Measurements from ENCODE around the gene CHIA. TPM values are rescaled to one million over a fixed set of nuclear protein-coding genes. Genes with fewer than 3 reads are reported as not detected.
"Not testable (repeated sequence)": the region's sequence is repeated elsewhere in the genome, so short reads cannot be mapped to it uniquely, and the experiment has no call there.

The CHIA gene
- total RNA-seq, 2 donors from 2014 or later: not detected

DNA sequence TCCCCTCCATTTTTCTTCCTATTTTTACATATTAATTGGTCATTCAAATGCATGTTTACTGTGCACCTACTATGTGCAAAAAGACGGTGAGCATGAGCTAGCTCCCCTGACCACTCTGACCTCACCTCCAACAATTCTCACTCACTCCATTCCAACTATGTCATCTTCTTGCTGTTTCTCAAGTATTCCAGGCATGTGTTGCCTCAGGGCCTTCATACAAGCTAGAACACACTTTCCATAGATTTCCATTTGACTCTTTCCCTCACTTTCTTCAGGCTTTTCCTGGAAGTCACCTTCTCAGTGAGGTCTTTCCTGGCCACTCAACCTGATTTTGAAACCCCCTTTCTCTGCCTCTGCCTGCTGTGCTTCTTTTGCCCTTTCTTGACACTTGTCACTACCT lies 32.6 kb downstream of the CHIA start:
- Histone ChIP-seq H3K9me3 (no peaks in the 10 kb centered on the region), H3K27ac (no peak overlapping the region), H3K4me3 (no peak overlapping the region), H3K4me1 (ENCODE audit: control insufficient read depth in 1 of 2, low read depth in 2 of 2) (no peaks in the 10 kb centered on the region), H3K27me3 (replicated peaks; ENCODE audit: insufficient read depth) (no peaks in the 10 kb centered on the region), H3K36me3 (no peaks in the 10 kb centered on the region)
- TF ChIP-seq, protein P1, sequence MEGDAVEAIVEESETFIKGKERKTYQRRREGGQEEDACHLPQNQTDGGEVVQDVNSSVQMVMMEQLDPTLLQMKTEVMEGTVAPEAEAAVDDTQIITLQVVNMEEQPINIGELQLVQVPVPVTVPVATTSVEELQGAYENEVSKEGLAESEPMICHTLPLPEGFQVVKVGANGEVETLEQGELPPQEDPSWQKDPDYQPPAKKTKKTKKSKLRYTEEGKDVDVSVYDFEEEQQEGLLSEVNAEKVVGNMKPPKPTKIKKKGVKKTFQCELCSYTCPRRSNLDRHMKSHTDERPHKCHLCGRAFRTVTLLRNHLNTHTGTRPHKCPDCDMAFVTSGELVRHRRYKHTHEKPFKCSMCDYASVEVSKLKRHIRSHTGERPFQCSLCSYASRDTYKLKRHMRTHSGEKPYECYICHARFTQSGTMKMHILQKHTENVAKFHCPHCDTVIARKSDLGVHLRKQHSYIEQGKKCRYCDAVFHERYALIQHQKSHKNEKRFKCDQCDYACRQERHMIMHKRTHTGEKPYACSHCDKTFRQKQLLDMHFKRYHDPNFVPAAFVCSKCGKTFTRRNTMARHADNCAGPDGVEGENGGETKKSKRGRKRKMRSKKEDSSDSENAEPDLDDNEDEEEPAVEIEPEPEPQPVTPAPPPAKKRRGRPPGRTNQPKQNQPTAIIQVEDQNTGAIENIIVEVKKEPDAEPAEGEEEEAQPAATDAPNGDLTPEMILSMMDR (IDR thresholded peaks at IDR 0.05): no peak
- no peak for ATAC-seq (ENCODE audit: insufficient number of reproducible peaks, low FRiP score, low read depth)
- no peak for DNase-seq (ENCODE audit: low spot score)

DNA sequence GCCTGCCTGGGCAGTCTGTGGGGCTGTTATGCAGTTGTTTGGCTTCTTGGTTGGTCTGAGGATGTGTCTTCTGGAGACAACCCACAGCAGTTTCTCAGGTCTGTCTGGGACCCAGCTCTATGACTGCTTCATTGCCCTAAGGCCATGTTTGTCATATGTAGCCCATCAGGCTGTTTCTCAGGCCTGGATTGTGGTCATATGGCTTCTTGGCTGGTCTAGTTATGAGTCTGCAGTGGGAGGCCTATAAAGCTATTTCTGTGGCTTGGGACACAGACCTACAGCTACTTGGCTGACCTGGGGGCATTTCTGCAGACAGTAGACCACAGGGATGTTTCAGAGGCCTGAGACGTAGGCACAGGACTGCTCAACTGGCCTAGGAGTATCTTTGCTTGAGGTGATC lies 41.5 kb downstream of the CHIA start:
- Histone ChIP-seq H3K4me1 (ENCODE audit: control insufficient read depth in 1 of 2, low read depth in 2 of 2) (no peaks in the 10 kb centered on the region), H3K27me3 (replicated peaks; ENCODE audit: insufficient read depth) (no peaks in the 10 kb centered on the region), H3K36me3 (no peaks in the 10 kb centered on the region), H3K9me3 (peaks cover 4% of the 10 kb centered on the region), H3K27ac (no peak overlapping the region), H3K4me3 (no peak overlapping the region)
- DNase-seq (ENCODE audit: low spot score) (no peak), ATAC-seq (ENCODE audit: insufficient number of reproducible peaks, low FRiP score, low read depth) (no peak)
- TF ChIP-seq, protein P1 (IDR thresholded peaks at IDR 0.05): no peak

DNA sequence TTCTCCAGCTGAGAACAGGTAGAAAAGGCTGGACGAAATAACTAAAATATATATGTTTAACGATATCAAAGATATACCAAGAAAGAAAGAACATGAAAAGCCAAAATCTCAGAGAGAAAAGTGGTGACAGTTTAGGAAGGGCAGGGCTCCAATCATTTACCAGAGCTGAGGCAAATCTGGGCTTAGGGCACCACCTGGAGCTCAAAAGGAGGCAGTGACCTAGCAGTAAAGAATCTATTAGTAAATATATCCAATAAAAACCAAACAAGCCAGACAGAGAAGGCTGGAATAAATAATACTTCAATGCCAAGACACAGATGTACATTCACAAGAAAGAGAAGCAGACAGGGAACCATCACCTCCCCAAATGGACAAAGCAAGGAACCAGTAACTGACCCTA lies 43.5 kb downstream of the CHIA start:
- Histone ChIP-seq H3K36me3 (no peaks in the 10 kb centered on the region), H3K4me1 (ENCODE audit: control insufficient read depth in 1 of 2, low read depth in 2 of 2) (no peaks in the 10 kb centered on the region), H3K9me3 (no peaks in the 10 kb centered on the region), H3K4me3 (no peak overlapping the region), H3K27me3 (replicated peaks; ENCODE audit: insufficient read depth) (no peaks in the 10 kb centered on the region), H3K27ac (no peak overlapping the region)
- ATAC-seq (ENCODE audit: insufficient number of reproducible peaks, low FRiP score, low read depth) (no peak), DNase-seq (ENCODE audit: low spot score) (no peak)
- TF ChIP-seq, protein P1 (IDR thresholded peaks at IDR 0.05): no peak

DNA sequence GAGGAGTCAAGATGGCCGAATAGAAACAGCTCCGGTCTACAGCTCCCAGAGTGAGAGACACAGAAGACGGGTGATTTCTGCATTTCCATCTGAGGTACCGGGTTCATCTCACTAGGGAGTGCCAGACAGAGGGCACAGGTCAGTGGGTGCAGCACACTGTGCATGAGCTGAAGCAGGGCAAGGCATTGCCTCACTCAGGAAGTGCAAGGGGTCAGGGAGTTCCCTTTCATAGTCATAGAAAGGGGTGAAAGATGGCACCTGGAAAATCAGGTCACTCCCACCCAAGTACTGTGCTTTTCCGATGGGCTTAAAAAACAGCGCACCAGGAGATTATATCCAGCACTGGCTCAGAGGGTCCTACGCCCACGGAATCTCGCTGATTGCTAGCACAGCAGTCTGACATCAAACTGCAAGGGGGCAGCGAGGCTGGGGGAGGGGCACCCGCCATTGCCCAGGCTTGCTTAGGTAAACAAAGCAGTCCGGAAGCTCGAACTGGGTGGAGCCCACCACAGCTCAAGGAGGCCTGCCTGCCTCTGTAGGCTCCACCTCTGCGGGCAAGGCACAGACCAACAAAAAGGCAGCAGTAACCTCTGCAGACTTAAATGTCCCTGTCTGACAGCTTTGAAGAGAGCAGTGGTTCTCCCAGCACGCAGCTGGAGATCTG lies 44.7 kb downstream of the CHIA start:
- H3K27ac ChIP-seq; ATAC-seq (ENCODE audit: insufficient number of reproducible peaks, low FRiP score, low read depth); H3K4me1 ChIP-seq (ENCODE audit: control insufficient read depth in 1 of 2, low read depth in 2 of 2); H3K9me3 ChIP-seq; H3K4me3 ChIP-seq; H3K36me3 ChIP-seq; DNase-seq (ENCODE audit: low spot score); H3K27me3 ChIP-seq (replicated peaks; ENCODE audit: insufficient read depth): not testable (repeated sequence)

DNA sequence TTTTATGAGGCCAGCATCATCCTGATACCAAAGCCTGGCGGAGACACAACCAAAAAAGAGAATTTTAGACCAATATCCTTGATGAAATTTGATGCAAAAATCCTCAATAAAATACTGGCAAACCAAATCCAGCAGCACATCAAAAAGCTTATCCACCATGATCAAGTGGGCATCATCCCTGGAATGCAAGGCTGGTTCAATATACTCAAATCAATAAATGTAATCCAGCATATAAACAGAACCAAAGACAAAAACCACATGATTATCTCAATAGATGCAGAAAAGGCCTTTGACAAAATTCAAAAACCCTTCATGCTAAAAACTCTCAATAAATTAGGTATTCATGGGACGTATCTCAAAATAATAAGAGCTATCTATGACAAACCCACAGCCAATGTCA lies 48.2 kb downstream of the CHIA start:
- not testable (repeated sequence) for H3K27ac ChIP-seq; H3K27me3 ChIP-seq (replicated peaks; ENCODE audit: insufficient read depth); H3K4me3 ChIP-seq; H3K4me1 ChIP-seq (ENCODE audit: control insufficient read depth in 1 of 2, low read depth in 2 of 2); DNase-seq (ENCODE audit: low spot score); ATAC-seq (ENCODE audit: insufficient number of reproducible peaks, low FRiP score, low read depth); H3K36me3 ChIP-seq; H3K9me3 ChIP-seq

DNA sequence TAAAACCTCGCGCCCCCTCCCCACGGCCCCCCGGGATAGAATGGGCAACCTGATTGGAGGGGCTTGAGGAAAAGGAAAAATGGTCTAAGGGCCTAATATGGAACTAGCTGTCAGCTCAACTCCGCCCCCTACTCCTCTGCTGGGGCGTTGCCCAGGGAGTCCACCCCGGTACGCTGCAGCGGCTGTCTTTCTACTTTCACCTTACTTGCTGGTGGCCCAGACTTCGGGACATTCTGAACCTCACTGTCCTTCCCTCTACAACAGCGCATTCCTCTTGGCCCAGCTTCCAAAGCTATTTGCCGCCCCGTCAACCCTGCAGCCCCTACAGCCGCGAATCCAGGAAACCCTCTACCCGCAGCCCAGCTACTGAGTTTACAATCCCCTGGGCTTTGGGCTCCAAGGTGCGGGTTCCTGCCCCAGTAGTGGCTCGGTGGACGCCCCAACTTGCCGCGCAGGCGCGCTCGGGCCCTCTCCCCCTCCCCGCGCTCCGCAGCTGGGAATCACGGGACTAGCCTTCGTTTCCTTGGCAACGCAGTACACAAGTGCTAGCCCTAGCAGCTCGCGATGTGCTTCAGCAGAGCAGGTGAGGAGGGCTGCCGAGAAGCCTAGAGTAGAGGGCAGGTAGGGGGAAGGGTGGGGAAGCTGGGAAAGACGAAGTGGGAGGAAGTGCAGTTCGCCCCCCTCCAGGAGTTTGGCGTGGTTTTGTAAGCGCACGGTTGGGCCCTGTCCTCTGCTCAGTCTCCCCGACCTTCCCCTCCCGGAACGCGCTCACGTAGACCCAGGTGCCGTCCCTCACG lies 55.6 kb downstream of the CHIA start:
- Histone ChIP-seq H3K27ac (peak overlapping the region in 1 of 2 donors; percentile 3), H3K36me3 (no peaks in the 10 kb centered on the region), H3K9me3 (no peaks in the 10 kb centered on the region), H3K4me3 (peak overlapping the region; percentile 91), H3K27me3 (replicated peaks; ENCODE audit: insufficient read depth) (no peaks in the 10 kb centered on the region), H3K4me1 (ENCODE audit: control insufficient read depth in 1 of 2, low read depth in 2 of 2) (no peaks in the 10 kb centered on the region)
- TF ChIP-seq, protein P1 (IDR thresholded peaks at IDR 0.05): no peak
- DNase-seq (ENCODE audit: low spot score): peak; percentile 31
- peak; percentile 71 for ATAC-seq (ENCODE audit: insufficient number of reproducible peaks, low FRiP score, low read depth)

Data from thoracic aorta (tissue), 2 donors.